SJCRH30 (cell line): ENCODE results near the gene MPDZ. TPM values are rescaled to one million over a fixed set of nuclear protein-coding genes. Genes with fewer than 3 reads are reported as not detected.
A peak's percentile ranks its signal among the peaks of the same experiment; 100 is the strongest.

Experiments
- DNase-seq, 2 experiments: peaks; one replicate each; pipeline ENCODE4 v3.0.0-alpha.2; 2015 to 2020
- H3K27ac ChIP-seq: fragments of 250-450 bp; sonication (Bioruptor Pico); 2 replicates; pipeline ENCODE4 v1.5.1; 2020; ENCODE audit warnings: mild to moderate bottlenecking, moderate library complexity
- H3K27me3 ChIP-seq: fragments of 250-450 bp; sonication (Bioruptor Pico); 2 replicates; pipeline ENCODE4 v1.5.1; 2020; ENCODE audit warnings: mild to moderate bottlenecking, moderate library complexity
- H3K36me3 ChIP-seq: fragments of 250-450 bp; sonication (Bioruptor Pico); 2 replicates; pipeline ENCODE4 v1.5.1; 2020; ENCODE audit warnings: mild to moderate bottlenecking, moderate library complexity
- H3K4me1 ChIP-seq: fragments of 250-450 bp; sonication (Bioruptor Pico); 2 replicates; pipeline ENCODE4 v1.5.1; 2020; ENCODE audit warnings: mild to moderate bottlenecking, moderate library complexity
- H3K4me3 ChIP-seq: fragments of 250-450 bp; sonication (Bioruptor Pico); 2 replicates; pipeline ENCODE4 v1.5.1; 2020; ENCODE audit warnings: mild to moderate bottlenecking, moderate library complexity
- H3K9me3 ChIP-seq: fragments of 250-450 bp; sonication (Bioruptor Pico); replicated peaks from 2 replicates; pipeline ENCODE4 v1.5.1; 2020; ENCODE audit warnings: mild to moderate bottlenecking, moderate library complexity
- total RNA-seq: library from RNA; depleted of rRNA; stranded (reverse); fragments of >200 nt; shearing (Covaris generic); gene quantifications from 2 replicates; pipeline ENCODE4 v1.2.3, GENCODE V29; 2014

The MPDZ gene
- total RNA-seq, 1 experiment from 2014 or later = 39.6 TPM

- no peaks in the 10 kb centered on the region for H3K27me3 ChIP-seq
- no peak overlapping the region for H3K27ac ChIP-seq
- H3K4me1 ChIP-seq = peaks cover 16% of the 10 kb centered on the region
- peak in 1 of 2 experiments; percentile 30 for DNase-seq
- H3K36me3 ChIP-seq = no peaks in the 10 kb centered on the region; the same call in 1 of the 2 replicates
- H3K4me3 ChIP-seq = no peak overlapping the region
- H3K9me3 ChIP-seq = no peaks in the 10 kb centered on the region
These were observed 4.4 kb downstream of the MPDZ start for GRCh38 chr9:13274886-13275641.

- no peak overlapping the region for H3K27ac ChIP-seq
- no peak overlapping the region for H3K4me3 ChIP-seq
- no peaks in the 10 kb centered on the region for H3K27me3 ChIP-seq
- peaks cover 3% of the 10 kb centered on the region; the same call in 1 of the 2 replicates for H3K36me3 ChIP-seq
- no peak for DNase-seq
- peaks cover 21% of the 10 kb centered on the region for H3K4me1 ChIP-seq
- no peaks in the 10 kb centered on the region for H3K9me3 ChIP-seq
These were observed 8.8 kb downstream of the MPDZ start for GRCh38 chr9:13270734-13271133.

- H3K9me3 ChIP-seq = no peaks in the 10 kb centered on the region
- no peak overlapping the region for H3K4me3 ChIP-seq
- no peaks in the 10 kb centered on the region for H3K27me3 ChIP-seq
- H3K4me1 ChIP-seq = peaks cover 14% of the 10 kb centered on the region
- no peak for DNase-seq
- peaks cover 3% of the 10 kb centered on the region; the same call in 1 of the 2 replicates for H3K36me3 ChIP-seq
- no peak overlapping the region for H3K27ac ChIP-seq
These were observed 9.7 kb downstream of the MPDZ start for GRCh38 chr9:13269589-13270452.

GRCh38 chr9:13268469-13268868 lies 11.0 kb downstream of the MPDZ start:
- Histone ChIP-seq H3K4me3 (no peak overlapping the region), H3K27me3 (no peaks in the 10 kb centered on the region), H3K9me3 (no peaks in the 10 kb centered on the region), H3K4me1 (peaks cover 7% of the 10 kb centered on the region), H3K36me3 (peaks cover 3% of the 10 kb centered on the region; the same call in 1 of the 2 replicates), H3K27ac (no peak overlapping the region)
- DNase-seq = no peak

- Histone ChIP-seq H3K9me3 (no peaks in the 10 kb centered on the region), H3K4me3 (no peak overlapping the region), H3K27me3 (no peaks in the 10 kb centered on the region), H3K4me1 (peaks cover 7% of the 10 kb centered on the region), H3K27ac (no peak overlapping the region), H3K36me3 (peaks cover 3% of the 10 kb centered on the region; the same call in 1 of the 2 replicates)
- DNase-seq = peak in 1 of 2 experiments; percentile 34
These were observed 11.7 kb downstream of the MPDZ start for GRCh38 chr9:13267743-13268142.

GRCh38 chr9:13266167-13266566 lies 13.3 kb downstream of the MPDZ start:
- H3K27me3 ChIP-seq = no peaks in the 10 kb centered on the region
- peak in 1 of 2 experiments; percentile 11 for DNase-seq
- H3K36me3 ChIP-seq = peaks cover 3% of the 10 kb centered on the region; the same call in 1 of the 2 replicates
- H3K9me3 ChIP-seq = no peaks in the 10 kb centered on the region
- H3K27ac ChIP-seq = no peak overlapping the region
- peaks cover 7% of the 10 kb centered on the region for H3K4me1 ChIP-seq
- no peak overlapping the region for H3K4me3 ChIP-seq

- DNase-seq = no peak
- no peaks in the 10 kb centered on the region for H3K27me3 ChIP-seq
- H3K4me3 ChIP-seq = no peak overlapping the region
- no peak overlapping the region for H3K27ac ChIP-seq
- no peaks in the 10 kb centered on the region for H3K9me3 ChIP-seq
- H3K36me3 ChIP-seq = peaks cover 3% of the 10 kb centered on the region; the same call in 1 of the 2 replicates
- H3K4me1 ChIP-seq = peaks cover 7% of the 10 kb centered on the region
These were observed 14.7 kb downstream of the MPDZ start for GRCh38 chr9:13264788-13265187.

GRCh38 chr9:13263511-13263910 lies 16.0 kb downstream of the MPDZ start:
- H3K27me3 ChIP-seq = no peaks in the 10 kb centered on the region
- H3K27ac ChIP-seq = no peak overlapping the region
- peaks cover 7% of the 10 kb centered on the region for H3K4me1 ChIP-seq
- H3K4me3 ChIP-seq = no peak overlapping the region
- no peaks in the 10 kb centered on the region for H3K9me3 ChIP-seq
- no peak for DNase-seq
- no peaks in the 10 kb centered on the region; the same call in 1 of the 2 replicates for H3K36me3 ChIP-seq

- H3K36me3 ChIP-seq = 0 out of 2 replicates have a peak, but pooled peaks cover 3% of the 10 kb centered on the region
- no peak for DNase-seq
- H3K9me3 ChIP-seq = no peaks in the 10 kb centered on the region
- H3K27me3 ChIP-seq = no peaks in the 10 kb centered on the region
- no peak overlapping the region for H3K27ac ChIP-seq
- H3K4me1 ChIP-seq = no peaks in the 10 kb centered on the region
- no peak overlapping the region for H3K4me3 ChIP-seq
These were observed 26.6 kb downstream of the MPDZ start for GRCh38 chr9:13252852-13253251.

- Histone ChIP-seq H3K36me3 (peaks cover 24% of the 10 kb centered on the region), H3K4me1 (peaks cover 5% of the 10 kb centered on the region; the same call in 1 of the 2 replicates), H3K9me3 (no peaks in the 10 kb centered on the region), H3K4me3 (no peak overlapping the region), H3K27ac (no peak overlapping the region), H3K27me3 (no peaks in the 10 kb centered on the region)
- DNase-seq = no peak
These were observed 35.3 kb downstream of the MPDZ start for GRCh38 chr9:13244181-13244580.

GRCh38 chr9:13241283-13241682 lies 38.2 kb downstream of the MPDZ start:
- no peak for DNase-seq
- Histone ChIP-seq H3K4me3 (no peak overlapping the region), H3K36me3 (peaks cover 22% of the 10 kb centered on the region), H3K4me1 (peaks cover 5% of the 10 kb centered on the region; the same call in 1 of the 2 replicates), H3K27me3 (no peaks in the 10 kb centered on the region), H3K27ac (no peak overlapping the region), H3K9me3 (no peaks in the 10 kb centered on the region)

- H3K27ac ChIP-seq = peak overlapping the region; percentile 18; the same call in 1 of the 2 replicates
- H3K4me3 ChIP-seq = no peak overlapping the region
- peaks cover 14% of the 10 kb centered on the region for H3K36me3 ChIP-seq
- no peaks in the 10 kb centered on the region for H3K27me3 ChIP-seq
- peak in 1 of 2 experiments; percentile 2 for DNase-seq
- peaks cover 5% of the 10 kb centered on the region; the same call in 1 of the 2 replicates for H3K4me1 ChIP-seq
- H3K9me3 ChIP-seq = no peaks in the 10 kb centered on the region
These were observed 39.8 kb downstream of the MPDZ start for GRCh38 chr9:13239660-13240059.

- Histone ChIP-seq H3K4me1 (peaks cover 5% of the 10 kb centered on the region; the same call in 1 of the 2 replicates), H3K9me3 (no peaks in the 10 kb centered on the region), H3K27ac (peak overlapping the region; percentile 18; the same call in 1 of the 2 replicates), H3K36me3 (peaks cover 11% of the 10 kb centered on the region), H3K27me3 (no peaks in the 10 kb centered on the region), H3K4me3 (no peak overlapping the region)
- DNase-seq = no peak
These were observed 40.3 kb downstream of the MPDZ start for GRCh38 chr9:13239208-13239607.

- no peak overlapping the region for H3K4me3 ChIP-seq
- peaks cover 3% of the 10 kb centered on the region; the same call in 1 of the 2 replicates for H3K36me3 ChIP-seq
- peaks cover 5% of the 10 kb centered on the region; the same call in 1 of the 2 replicates for H3K4me1 ChIP-seq
- H3K27ac ChIP-seq = no peak overlapping the region
- no peaks in the 10 kb centered on the region for H3K27me3 ChIP-seq
- no peak for DNase-seq
- H3K9me3 ChIP-seq = no peaks in the 10 kb centered on the region
These were observed 44.6 kb downstream of the MPDZ start for GRCh38 chr9:13234932-13235331.

GRCh38 chr9:13228431-13228830 lies 51.1 kb downstream of the MPDZ start:
- Histone ChIP-seq H3K4me1 (no peaks in the 10 kb centered on the region), H3K9me3 (no peaks in the 10 kb centered on the region), H3K4me3 (no peak overlapping the region), H3K27me3 (no peaks in the 10 kb centered on the region), H3K27ac (no peak overlapping the region), H3K36me3 (peaks cover 8% of the 10 kb centered on the region; the same call in 1 of the 2 replicates)
- no peak for DNase-seq
